ENCODE results near the gene HTR3A.

The HTR3A gene

GRCh38 chr11:113980785-113981184 is 5.9 kb downstream of the HTR3A start:
- no peak for DNase-seq

GRCh38 chr11:113982306-113982705 is 7.4 kb downstream of the HTR3A start:
- no peak for DNase-seq

- DNase-seq: no peak
These were observed 9.9 kb downstream of the HTR3A start for GRCh38 chr11:113984781-113985180.

GRCh38 chr11:113985906-113986305 is 11.0 kb downstream of the HTR3A start:
- DNase-seq: no peak

GRCh38 chr11:113986351-113987140 is 11.6 kb downstream of the HTR3A start:
- no peak for DNase-seq

GRCh38 chr11:113989381-113989780 is 14.5 kb downstream of the HTR3A start:
- no peak for DNase-seq

- DNase-seq: no peak
These were observed 15.0 kb downstream of the HTR3A start for GRCh38 chr11:113989916-113990315.

- no peak for DNase-seq
These were observed 16.3 kb downstream of the HTR3A start for GRCh38 chr11:113991170-113991569.

- DNase-seq: no peak
These were observed 17.0 kb downstream of the HTR3A start for GRCh38 chr11:113991718-113992458.

GRCh38 chr11:113992459-113993110 is 17.7 kb downstream of the HTR3A start:
- DNase-seq: no peak

GRCh38 chr11:113994077-113994954 is 19.4 kb downstream of the HTR3A start:
- DNase-seq: peak; percentile 30

- no peak for DNase-seq
These were observed 22.6 kb downstream of the HTR3A start for GRCh38 chr11:113997473-113997872.

GRCh38 chr11:113998574-113998973 is 23.7 kb downstream of the HTR3A start:
- no peak for DNase-seq

- DNase-seq: no peak
These were observed 25.6 kb downstream of the HTR3A start for GRCh38 chr11:114000526-114000925.

GRCh38 chr11:114001416-114001815 is 26.5 kb downstream of the HTR3A start:
- DNase-seq: no peak

- no peak for DNase-seq
These were observed 33.4 kb downstream of the HTR3A start for GRCh38 chr11:114008331-114008730.

GRCh38 chr11:114010931-114011330 is 36.0 kb downstream of the HTR3A start:
- DNase-seq: no peak

GRCh38 chr11:114011443-114011842 is 36.5 kb downstream of the HTR3A start:
- no peak for DNase-seq

- no peak for DNase-seq
These were observed 40.2 kb downstream of the HTR3A start for GRCh38 chr11:114015117-114015516.

GRCh38 chr11:114016986-114017385 is 42.1 kb downstream of the HTR3A start:
- no peak for DNase-seq

GRCh38 chr11:114017723-114018122 is 42.8 kb downstream of the HTR3A start:
- DNase-seq: no peak

- DNase-seq: no peak
These were observed 44.1 kb downstream of the HTR3A start for GRCh38 chr11:114019046-114019445.

GRCh38 chr11:114019574-114019973 is 44.7 kb downstream of the HTR3A start:
- no peak for DNase-seq

Measured in CD4-positive, alpha-beta T cell treated with Interleukin-21 for 1 hour (primary cell).